GM21367 (cell line): ENCODE results near the gene CHD6.
A peak's percentile ranks its signal among the peaks of the same experiment; 100 is the strongest.

Experiments used
- ATAC-seq: cut with Tn5 transposase; IDR thresholded peaks from one replicate; pipeline ENCODE4 v1.9.1; 2021; ENCODE audit not compliant: unreplicated experiment

The CHD6 gene, protein sequence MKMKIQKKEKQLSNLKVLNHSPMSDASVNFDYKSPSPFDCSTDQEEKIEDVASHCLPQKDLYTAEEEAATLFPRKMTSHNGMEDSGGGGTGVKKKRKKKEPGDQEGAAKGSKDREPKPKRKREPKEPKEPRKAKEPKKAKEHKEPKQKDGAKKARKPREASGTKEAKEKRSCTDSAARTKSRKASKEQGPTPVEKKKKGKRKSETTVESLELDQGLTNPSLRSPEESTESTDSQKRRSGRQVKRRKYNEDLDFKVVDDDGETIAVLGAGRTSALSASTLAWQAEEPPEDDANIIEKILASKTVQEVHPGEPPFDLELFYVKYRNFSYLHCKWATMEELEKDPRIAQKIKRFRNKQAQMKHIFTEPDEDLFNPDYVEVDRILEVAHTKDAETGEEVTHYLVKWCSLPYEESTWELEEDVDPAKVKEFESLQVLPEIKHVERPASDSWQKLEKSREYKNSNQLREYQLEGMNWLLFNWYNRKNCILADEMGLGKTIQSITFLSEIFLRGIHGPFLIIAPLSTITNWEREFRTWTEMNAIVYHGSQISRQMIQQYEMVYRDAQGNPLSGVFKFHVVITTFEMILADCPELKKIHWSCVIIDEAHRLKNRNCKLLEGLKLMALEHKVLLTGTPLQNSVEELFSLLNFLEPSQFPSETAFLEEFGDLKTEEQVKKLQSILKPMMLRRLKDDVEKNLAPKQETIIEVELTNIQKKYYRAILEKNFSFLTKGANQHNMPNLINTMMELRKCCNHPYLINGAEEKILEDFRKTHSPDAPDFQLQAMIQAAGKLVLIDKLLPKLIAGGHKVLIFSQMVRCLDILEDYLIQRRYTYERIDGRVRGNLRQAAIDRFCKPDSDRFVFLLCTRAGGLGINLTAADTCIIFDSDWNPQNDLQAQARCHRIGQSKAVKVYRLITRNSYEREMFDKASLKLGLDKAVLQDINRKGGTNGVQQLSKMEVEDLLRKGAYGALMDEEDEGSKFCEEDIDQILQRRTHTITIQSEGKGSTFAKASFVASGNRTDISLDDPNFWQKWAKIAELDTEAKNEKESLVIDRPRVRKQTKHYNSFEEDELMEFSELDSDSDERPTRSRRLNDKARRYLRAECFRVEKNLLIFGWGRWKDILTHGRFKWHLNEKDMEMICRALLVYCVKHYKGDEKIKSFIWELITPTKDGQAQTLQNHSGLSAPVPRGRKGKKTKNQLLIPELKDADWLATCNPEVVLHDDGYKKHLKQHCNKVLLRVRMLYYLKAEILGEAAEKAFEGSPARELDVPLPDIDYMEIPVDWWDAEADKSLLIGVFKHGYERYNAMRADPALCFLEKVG (N-terminal part only)

DNA sequence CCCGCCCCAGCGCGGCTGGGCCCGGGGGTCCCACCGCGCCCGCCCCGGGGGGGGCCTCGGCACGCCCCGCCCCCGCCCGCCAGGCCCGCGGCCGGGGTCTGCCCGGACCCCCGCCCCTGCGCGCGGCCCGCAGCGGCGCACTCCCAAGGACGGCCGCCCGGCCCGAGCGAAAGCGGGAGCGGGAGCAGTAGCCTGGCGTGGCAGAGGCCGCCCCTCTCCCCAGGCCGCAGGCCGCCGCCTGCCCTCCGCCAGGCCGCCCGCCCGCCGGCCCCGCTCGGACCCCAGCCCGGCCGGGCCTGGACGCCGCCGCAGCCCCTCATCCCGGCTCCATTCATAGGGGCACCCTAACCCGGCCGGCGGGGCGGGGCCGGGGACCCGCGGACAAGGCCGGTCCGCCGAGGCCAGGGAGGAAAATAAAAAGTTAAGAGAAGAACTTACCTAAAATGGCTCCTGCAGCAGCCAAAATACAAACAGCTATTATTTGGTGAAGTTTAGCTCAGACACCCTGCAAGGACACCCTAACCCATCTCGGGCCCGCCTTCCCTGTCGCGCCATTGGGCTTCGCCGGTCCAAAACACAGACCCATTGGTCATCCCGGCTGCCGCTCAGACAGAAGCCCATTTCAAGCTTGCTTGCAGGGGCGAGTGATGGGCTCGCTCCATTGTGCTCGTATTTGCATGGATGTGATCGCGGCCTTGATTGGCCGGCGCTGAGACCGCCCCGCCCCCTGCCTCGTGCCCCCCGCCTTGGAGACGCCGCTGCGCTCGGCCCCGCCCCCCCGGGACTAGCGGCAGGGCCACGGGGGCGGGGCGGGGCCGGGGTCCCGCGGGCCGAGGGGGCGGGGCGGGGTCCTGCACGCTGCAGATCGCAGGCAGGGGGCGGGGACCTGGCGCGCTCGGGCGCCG lies at the start of gene CHD6:
Gene CHD6, minus strand, starts transcription at position 476 of the 905 bp plus-strand sequence. CDS start 67,040 bp downstream, outside the sequence.
- peak; percentile 96 for ATAC-seq

DNA sequence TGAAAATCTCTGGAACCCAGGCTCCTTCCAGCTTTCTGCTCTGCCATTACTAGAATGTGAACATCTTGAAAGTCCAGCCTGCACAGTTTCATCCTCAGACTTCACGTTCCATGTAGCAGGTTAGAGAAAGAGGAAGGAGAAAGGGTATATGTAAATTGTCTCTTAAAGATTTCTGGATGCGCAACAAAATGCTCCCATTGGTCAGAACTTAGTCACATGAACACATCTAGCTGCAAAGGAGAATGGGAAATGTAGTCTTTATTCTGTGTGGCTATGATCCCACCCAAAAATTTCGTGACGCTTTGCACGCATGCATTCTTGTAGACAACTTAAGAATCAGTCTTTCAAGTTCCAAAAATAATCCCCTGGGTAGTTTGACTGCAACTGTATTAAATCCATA lies 46.4 kb upstream of the CHD6 start:
- ATAC-seq, result no peak

DNA sequence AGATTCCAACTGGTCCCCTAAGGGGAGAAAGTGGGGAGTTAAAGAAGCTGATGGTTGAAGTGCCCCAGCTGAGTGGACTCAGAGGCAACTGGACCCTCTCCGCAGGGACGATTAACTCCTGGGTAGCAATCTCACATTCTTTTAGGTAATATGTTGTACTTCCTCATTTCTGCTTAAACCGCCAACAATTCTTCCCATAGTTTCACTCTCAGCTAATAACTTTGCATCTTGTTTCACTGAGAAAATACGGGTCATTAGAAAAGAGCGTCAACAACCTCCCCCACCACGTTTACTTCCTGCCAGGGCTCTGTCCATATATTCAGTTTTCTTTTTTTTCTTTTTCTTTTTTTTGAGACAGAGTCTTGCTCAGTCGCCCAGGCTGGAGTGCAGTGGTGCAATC lies 39.5 kb upstream of the CHD6 start:
- no peak for ATAC-seq

DNA sequence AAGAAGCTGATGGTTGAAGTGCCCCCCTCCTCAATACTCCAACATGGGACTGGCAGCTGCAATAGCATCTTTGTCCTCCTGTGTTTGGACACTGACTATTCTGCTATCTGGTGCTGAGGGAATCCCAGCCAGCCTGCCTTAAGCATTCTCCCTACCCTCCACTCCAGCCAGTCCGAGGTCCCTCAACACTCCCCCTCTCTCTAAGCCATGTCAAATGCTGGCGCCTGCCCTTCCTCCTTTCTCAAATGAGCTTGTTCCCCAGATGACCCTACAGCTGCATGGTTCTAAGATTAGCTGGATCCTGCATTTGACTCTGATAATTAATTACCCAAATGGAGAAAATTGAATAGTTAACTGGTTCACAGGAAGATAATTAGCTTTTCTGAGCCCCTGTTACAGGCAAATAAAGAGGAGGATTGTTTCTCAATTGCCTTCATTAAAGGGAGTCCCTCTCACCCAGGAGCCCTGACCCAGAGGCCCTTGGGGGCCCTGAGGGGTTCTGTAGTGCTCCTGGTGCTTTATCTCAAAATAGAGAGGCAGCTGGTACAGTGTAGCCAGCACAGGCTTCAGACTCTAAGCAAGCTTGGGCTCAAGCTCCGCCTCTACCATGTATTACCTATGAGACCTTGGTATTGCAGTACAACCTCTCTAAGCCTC lies 37.9 kb upstream of the CHD6 start:
- ATAC-seq, result no peak

DNA sequence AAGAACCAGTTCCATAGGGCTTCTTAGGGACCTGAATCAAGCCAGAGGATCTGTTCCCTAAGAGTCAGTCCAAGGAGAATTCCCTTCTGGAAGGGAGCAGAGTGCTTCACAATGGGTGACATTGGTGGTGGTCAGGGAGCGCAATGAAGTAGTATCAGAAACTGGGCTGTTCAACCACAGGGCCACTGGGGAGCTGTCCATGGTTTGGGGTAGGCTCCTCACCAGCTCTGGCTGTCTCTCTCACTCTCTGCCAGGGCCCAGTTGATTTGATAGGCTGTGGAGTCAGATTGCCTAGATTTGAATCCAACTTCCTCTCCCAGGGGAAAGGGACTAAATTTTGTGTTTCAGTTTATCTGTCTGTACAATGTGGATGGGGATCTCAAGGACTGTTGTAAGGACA lies 36.7 kb upstream of the CHD6 start:
- ATAC-seq, result no peak

DNA sequence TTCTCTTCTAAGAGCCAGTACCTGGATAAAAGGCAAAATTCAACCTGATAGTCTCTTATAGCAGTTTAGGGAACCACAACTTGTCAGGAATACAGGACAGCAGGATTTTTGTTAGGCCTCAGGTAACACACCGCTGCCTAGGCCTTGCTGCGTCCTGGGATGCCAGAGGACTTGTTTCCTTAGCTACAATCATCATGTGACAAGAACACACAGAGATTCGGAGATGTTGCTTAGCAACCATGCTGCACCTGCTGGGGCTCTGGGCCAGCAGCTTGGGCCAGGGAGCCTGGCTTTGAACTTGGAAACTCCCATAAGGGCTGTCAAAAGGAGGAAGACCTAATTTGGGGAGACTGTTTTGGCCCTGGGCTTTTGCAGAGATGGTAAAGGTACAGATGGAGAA lies 36.1 kb upstream of the CHD6 start:
- no peak for ATAC-seq

DNA sequence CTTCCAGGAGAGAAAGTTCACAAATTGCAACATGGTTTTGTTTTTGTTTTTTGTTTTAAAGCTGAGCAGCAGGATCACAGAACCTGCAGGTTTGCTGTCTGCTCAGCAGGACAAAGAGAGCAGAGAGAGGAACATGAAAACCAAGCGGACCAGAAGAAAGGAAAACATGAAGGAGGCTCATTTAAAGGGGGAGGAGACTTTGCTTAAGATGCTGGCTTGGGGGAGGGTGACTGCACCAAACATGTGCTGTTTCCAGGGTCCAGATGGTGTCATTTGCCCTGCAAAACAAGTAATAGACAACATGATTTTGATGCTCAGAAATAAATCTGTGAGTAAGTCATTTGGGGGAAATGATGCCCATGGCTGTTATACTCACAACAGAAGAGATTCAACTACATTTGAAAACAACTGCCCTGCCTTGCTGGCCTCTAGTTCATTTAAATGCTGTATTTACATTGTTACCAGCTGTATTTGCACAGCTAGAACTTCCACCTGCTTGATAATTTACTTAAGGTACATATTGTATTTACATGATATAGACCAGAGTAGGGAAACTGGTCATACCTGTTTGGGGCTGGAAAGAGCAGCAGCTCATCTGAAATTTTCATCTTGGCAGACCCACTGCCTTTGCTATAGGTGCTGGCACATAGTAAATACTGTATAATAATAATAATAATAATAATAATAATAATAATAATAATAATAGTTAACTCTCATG lies 32.2 kb upstream of the CHD6 start:
- no peak for ATAC-seq

DNA sequence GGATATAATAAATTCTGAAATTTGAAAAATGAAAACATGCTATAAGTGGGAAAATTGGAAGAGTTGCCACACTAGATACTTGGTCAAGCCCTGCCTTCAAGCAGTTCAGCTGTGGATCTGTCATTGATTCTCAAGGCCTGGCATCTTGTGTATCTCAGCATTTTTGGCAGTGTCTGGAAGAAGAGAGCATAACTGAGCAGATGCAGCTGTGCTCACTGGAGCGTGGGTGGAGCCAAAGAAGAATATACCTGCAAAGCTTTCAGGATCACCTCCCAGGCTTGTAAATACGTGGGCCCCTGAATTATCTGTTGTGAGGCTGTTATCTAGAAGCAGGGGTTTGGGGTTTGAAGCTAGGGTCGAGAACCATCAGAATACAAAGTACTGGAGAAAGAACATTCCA lies 31.3 kb upstream of the CHD6 start:
- ATAC-seq, result no peak

DNA sequence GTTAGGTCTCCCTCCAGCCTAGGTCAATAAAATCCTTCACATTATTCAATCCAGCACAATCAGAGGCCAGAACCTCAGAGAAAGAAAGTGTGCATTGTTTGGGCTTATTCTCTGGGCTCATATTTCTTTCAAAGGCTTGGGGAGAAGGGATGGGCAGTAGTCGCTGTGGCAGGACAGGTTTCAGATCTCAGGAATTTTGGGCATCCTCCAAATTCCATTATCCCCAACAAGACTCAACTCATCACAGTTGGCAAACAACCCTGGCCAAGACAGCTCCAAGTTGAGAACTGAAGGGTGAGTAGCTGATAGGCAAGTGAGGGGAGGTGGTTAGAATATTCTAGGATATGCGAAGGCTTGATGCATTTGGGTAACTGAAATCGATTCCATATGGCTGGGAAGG lies 27.2 kb upstream of the CHD6 start:
- ATAC-seq, result no peak

DNA sequence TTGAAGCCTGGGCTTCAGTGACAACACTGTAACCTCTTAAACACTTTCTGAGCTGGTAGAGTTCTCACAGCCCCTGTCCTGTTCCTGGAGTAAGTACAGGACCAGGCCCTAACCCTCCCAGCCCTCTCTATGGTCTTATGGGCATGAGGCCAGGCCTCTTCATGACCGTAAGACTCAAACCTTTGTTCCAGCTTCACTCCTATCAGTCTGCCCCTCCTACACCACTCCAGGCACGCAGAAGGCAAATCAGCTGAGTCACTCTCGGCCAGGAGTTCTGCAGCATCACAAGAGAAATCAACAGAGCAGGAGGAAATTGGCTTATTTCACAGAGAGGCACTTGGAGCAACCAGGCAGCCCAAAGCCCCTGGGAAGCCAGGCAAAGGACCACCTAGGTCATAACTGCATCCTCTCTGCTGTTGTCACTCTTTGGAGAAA lies 25.3 kb upstream of the CHD6 start:
- no peak for ATAC-seq

DNA sequence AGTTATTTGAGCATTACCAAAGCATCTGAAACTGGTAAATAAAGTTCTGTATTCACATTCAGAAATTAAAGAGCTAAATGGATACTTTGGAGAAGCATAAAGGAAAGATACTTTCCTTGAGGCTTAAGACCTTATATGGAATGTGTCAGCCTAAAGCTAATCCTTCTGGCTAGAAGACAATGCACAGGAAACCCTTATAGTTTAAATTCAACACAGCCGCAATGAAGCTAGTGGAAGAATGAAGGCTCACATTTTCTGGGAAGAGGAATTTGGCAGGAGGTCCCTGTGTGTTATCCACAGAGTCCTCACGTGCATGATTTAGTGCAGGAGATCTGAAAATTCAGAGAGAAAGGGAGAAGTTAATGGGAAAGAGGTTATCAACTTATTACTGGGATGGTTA lies 21.5 kb upstream of the CHD6 start:
- ATAC-seq, result no peak

DNA sequence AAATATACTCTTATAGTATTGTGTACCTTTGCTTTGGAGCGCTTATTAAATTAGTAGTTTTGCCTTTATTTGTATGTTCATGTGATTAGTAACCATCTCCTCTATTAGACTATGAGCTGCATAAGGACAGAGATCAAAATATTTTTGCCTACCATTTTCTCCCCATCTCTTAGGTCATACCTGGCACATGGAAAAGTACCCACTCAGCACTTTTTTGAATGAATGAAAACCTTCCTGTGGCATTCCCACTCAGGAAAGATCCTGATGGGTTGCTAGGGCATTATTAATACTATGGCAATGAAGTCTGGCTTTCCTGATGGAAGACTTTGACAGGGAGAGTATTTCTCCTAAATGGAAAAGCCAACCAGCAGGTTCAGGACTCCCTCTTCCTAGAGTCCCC lies 20.3 kb upstream of the CHD6 start:
- ATAC-seq, result no peak

DNA sequence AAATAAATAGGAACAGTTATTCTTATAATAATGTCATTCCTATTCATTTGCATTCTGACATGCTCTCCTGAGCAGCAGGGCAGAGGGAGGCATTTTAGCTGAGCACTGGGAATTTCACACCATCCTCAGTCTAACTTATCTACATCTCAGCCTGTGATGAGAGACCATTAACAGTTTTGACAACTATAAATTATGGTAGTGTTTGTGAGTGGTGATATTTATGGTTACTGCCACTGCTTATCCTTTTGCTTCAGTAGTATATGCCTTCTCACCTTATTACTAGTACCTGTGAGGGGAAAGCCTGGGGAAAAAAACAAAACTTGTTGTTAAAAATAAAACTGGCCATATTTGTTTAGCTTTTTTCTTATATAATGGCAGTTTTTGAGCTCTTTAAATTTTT lies 17.0 kb upstream of the CHD6 start:
- ATAC-seq, result no peak

DNA sequence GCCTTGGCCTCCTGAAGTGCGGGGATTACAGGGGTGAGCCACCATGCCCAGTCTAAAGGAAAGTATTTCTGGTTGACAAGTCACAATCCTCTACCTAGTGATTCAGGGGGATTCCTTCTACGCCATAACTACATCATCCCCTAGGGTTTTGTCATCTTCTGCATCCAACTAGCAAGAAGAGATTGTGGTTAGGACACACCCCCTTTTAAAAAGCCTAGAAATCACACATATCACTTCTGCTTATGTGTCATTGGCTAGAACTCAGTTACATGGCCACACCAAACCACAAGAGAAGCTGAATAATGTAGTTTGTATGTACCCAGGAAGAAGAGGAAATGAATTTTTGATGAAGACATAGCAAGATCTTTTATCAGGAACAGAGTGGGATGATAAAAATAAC lies 14.7 kb upstream of the CHD6 start:
- no peak for ATAC-seq

DNA sequence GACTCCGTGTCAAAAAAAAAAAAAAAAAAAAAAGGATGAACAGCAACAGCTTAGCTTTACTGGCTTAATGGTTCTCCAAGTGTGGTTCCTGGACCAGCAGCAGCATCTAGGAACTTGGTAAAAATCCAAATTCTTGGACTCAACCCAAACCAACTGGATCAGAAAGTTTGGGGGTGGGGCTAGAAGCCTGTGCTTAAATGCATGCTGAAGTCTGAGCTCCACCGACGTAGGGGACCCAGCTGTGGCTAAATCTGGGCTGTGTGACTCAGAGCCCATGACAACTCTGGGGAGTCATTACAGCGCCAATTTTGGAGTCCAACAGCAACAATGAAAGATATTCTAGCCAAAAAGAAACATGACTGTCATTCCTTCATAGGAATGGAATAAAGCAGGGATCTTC lies 13.6 kb upstream of the CHD6 start:
- ATAC-seq, result no peak

DNA sequence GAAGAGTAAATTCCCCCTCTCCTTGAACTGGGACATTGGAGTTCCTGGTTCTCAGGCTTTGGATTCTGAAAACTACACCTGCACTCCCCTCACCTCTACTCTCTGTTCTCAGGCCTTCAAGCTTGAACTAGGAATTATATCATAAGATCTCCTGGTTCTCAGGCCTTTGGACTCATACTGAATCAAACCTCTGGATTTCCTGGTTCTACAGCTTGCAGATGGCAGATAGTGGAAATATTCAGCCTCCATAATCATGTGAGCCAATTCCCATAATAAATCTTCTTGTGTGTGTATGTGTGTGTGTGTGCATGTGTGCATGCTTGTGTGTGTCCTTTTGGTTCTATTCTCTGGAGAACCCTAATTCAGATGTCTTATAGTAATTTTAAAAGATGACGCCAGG lies 12.7 kb upstream of the CHD6 start:
- no peak for ATAC-seq

DNA sequence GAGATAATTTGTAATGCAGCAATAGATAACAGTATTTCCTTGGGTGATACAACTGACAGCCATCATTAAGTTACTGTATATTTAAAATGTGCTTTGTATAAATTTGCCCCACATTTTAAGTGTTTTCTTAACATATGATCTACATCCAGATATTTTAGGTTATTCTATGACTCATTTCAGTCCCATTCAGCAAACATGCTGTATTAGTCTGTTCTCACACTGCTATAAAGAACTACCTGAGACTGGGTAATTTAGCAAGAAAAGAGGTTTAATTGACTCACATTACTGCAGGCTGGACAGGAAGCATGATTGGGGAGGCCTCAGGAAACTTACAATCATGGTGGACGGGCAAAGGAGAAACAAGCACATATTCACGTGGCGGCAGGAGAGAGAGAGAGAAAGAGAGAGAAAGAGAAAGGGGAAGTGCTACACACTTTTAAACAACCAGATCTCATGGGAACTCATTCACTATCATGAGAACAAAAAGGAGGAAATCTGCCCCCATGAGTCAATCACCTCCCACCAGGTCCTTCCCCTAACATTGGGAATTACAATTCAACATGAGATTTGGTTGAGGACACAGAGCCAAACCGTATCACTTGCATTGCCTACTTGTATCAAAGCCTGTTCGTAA lies 9.6 kb upstream of the CHD6 start:
- no peak for ATAC-seq

DNA sequence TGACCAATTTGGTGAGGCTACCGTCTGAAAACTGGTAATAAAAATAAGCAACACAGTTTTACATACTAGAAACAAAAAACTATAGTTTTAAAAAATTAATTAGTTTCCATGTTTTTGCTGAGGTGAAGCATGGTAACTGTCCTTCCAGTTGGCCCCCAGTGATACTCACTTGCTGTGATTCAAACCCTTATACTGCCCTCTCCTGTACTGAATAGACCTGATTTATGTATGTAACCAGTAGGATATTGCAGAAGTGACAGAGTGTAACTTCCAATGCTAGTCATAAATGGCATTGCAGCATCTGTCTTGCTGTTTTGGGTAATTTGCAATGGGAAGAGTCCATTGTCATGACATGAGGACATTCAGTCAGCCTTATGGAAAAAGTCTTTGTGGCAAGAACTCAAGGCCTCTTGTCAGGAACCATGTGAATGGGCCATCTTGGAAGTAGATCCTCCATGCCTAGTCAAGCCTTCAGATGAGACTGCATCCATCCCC lies 8.9 kb upstream of the CHD6 start:
- no peak for ATAC-seq
